Lower leg skin (tissue), 4 donors: ENCODE results near the gene ANKRD13A. TPM values are rescaled to one million over a fixed set of nuclear protein-coding genes. Genes with fewer than 3 reads are reported as not detected.

Experiments
- DNase-seq, 2 donors: peaks; one replicate each; pipeline ENCODE4 v3.0.0-alpha.2; 2019; ENCODE audit warnings: low spot score in 2 of 2
- H3K4me3 ChIP-seq: fragments of 200-600 bp; sonication (generic); 2 replicates; pipeline ENCODE4 v1.5.1; 2017; ENCODE audit warnings: mild to moderate bottlenecking, low read depth; ENCODE audit not compliant: poor library complexity, severe bottlenecking
- POLR2A ChIP-seq, 2 donors: fragments of 450-650 bp; IDR thresholded peaks; one replicate each; pipeline ENCODE4 v1.6.1; 2016 to 2017; ENCODE audit warnings: antibody characterized with exemption in 2 of 2, mild to moderate bottlenecking in 1 of 2, moderate library complexity in 1 of 2
- WGBS, 2 donors: methylation state at CpG; one replicate each; pipeline ENCODE4 v1.1.5; 2018; 5-methylcytosine and 5-hydroxymethylcytosine counted together
- intact Hi-C: fragments of 100-400 bp; cut with DNase I; formaldehyde crosslinking; loops from one replicate; pipeline ENCODE4 v1.15.0; 2023; ENCODE audit warnings: low total_unique reads
- total RNA-seq, 4 donors: library from RNA; depleted of rRNA; stranded (reverse); fragments of >200 nt; gene quantifications; one replicate each; pipeline ENCODE4 v1.1.0, GENCODE V29; 2016
- TF ChIP-seq, protein P1 (sequence below), 3 donors: fragments of 450-650 bp; IDR thresholded peaks; one replicate each; pipeline ENCODE4 v1.5.1; 2016; ENCODE audit warnings: antibody characterized with exemption in 3 of 3, mild to moderate bottlenecking in 3 of 3, moderate library complexity in 2 of 3

Gene ANKRD13A
- total RNA-seq, 4 donors from 2014 or later = 97.7 to 184 (median 143) TPM

DNA sequence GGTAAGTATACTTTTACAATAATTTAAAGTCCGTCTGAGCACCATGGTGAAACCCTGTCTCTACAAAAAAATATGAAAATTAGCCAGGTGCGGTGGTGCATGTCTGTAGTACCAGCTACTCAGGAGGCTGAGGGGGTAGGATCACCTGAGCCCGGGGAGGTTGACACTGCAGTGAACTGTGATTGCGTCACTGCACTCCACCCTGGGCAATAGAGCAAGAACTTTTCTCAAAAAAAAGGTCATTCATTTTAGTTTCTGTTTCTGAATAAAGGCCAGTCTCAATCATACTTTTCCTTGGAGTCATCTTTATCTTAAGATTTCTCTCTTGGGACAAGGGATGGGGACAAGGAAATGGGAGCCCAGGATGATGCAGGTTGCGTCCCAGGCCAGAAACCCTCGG lies 12.9 kb downstream of the ANKRD13A start:
- intact Hi-C loops = no loop called here
- WGBS, 2 donors = 81 to 88% methylated on average over 6 of the region's 6 CpGs
- TF ChIP-seq, protein P1, sequence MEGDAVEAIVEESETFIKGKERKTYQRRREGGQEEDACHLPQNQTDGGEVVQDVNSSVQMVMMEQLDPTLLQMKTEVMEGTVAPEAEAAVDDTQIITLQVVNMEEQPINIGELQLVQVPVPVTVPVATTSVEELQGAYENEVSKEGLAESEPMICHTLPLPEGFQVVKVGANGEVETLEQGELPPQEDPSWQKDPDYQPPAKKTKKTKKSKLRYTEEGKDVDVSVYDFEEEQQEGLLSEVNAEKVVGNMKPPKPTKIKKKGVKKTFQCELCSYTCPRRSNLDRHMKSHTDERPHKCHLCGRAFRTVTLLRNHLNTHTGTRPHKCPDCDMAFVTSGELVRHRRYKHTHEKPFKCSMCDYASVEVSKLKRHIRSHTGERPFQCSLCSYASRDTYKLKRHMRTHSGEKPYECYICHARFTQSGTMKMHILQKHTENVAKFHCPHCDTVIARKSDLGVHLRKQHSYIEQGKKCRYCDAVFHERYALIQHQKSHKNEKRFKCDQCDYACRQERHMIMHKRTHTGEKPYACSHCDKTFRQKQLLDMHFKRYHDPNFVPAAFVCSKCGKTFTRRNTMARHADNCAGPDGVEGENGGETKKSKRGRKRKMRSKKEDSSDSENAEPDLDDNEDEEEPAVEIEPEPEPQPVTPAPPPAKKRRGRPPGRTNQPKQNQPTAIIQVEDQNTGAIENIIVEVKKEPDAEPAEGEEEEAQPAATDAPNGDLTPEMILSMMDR (IDR thresholded peaks at IDR 0.05) = no peak
- TF ChIP-seq POLR2A (IDR thresholded peaks at IDR 0.05) = no peak
- no peak overlapping the region for H3K4me3 ChIP-seq
- peak in 1 of 2 donors; percentile 43 for DNase-seq

DNA sequence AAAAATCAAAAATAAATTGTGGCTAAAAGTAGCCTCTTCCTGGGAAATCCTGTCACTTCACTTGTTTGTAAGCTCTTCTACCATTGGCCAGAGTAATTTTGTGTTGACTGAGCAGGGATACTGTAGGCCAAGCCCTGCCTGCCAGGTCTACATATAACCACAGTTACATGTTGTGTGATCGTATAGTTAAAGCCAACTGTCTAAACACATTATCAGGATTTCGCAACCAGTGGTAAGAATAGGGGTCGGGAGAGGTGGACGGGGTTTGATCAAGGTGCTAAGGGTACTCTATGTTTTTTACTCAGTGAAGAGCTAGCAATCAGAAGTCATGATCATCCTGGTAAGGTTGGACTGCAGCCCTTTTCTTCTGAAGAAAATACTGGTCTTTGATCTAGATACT lies 13.4 kb downstream of the ANKRD13A start:
- no peak for TF ChIP-seq POLR2A (IDR thresholded peaks at IDR 0.05)
- TF ChIP-seq, protein P1 (IDR thresholded peaks at IDR 0.05) = no peak
- 89 to 91% methylated on average over 4 of the region's 4 CpGs for WGBS, 2 donors
- DNase-seq = no peak
- intact Hi-C loops = no loop called here
- H3K4me3 ChIP-seq = no peak overlapping the region

DNA sequence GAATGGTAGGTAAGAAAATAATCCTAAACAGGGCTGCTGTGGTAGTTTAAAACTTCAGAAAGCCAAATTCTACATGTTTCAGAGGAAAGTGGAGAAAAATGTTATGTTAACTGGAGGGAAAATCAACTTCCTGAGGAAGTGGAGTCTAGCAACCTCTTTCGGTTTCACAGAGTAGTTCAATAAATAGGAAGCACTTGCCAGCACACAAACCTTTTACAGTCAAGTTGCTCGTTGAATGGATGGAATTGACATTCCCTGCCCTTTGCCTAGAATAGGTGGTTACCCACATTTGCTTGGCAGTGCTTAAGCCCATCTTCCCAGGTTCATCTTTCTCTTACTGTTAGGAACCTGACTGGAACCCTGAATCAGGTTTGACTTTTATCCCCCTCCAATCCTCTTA lies 15.9 kb downstream of the ANKRD13A start:
- no peak for TF ChIP-seq POLR2A (IDR thresholded peaks at IDR 0.05)
- TF ChIP-seq, protein P1 (IDR thresholded peaks at IDR 0.05) = no peak
- intact Hi-C loops = no loop called here
- WGBS, 2 donors = 58 to 76% methylated on average over 2 of the region's 2 CpGs
- no peak for DNase-seq
- H3K4me3 ChIP-seq = no peak overlapping the region

DNA sequence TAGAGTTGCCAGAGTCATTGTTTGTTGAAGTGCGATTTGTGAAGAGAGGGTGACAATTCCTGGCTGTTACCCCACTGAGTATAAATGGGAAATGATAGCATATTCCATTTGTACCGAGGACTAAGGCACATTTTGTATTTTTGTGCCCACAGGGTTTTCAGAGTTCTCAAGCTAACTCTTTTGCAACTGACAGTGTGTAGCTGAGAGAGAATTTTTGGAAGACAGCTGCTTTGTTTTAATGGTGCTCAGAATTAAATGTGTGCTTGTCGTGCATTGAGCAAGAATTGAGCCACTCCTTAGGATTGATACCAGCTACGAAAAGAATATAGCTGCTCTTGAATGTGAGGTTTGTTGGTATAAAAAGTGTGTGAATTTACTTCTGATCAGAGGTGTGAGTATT lies 21.7 kb downstream of the ANKRD13A start:
- TF ChIP-seq, protein P1 (IDR thresholded peaks at IDR 0.05) = no peak
- no peak for TF ChIP-seq POLR2A (IDR thresholded peaks at IDR 0.05)
- 85 to 91% methylated on average over 4 of the region's 4 CpGs for WGBS, 2 donors
- DNase-seq = no peak
- intact Hi-C loops = no loop called here
- H3K4me3 ChIP-seq = no peak overlapping the region

DNA sequence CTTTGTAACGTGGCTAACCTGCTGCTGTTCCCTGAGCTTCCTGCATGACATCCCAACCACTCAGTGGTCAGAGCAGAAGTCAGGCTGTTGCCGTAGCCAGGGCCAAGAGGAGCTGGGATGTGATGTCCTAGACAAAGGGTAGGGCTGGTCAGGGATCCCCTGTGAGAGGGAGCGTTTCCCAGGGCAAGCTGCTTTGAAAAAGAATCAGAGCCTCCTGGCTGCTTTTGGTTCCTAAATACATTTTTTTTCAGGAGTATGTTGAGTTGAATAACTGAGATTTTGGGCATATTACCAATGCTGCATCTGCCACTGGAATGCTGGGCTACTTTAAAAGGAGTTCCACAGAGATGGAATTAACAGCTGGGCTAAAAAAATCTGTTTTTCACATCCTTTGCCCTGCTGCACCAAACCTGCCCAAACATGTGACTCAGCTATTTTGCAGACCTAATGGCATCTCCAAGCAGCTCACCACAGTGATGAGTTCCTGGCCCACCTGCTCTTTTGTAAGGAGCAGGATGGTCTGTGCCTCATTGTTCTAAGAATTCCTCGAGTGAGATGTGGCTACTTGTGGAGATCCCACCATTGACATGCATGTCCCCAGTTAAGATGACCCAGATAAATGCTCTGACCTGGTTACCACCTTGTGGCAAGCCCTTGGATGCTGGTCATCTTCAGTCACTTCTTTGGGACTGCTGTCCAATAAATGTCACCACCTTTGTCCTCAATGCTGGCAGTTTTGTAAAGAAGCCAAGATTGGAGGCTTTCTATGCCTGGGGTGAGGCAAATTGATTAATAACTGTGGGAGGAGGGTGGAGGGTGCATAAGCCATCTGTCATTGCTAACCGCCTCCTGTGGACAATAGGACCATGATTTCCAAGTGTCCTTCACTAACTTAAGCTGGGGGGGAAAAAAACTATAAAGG lies 24.1 kb downstream of the ANKRD13A start:
- no peak for DNase-seq
- WGBS, 2 donors = 75 to 80% methylated on average over 5 of the region's 5 CpGs

More for the DNA sequence above, 24.1 kb downstream of the ANKRD13A start:
- intact Hi-C loops = no loop called here
- TF ChIP-seq, protein P1 (IDR thresholded peaks at IDR 0.05) = no peak
- no peak for TF ChIP-seq POLR2A (IDR thresholded peaks at IDR 0.05)
- no peak overlapping the region for H3K4me3 ChIP-seq
